HG02588 (cell line): ENCODE results near the gene KCNIP1.

ENCODE experiments used
- ATAC-seq: cut with Tn5 transposase; IDR thresholded peaks from one replicate; pipeline ENCODE4 v1.9.1; 2021; ENCODE audit warnings: mild to moderate bottlenecking, moderate library complexity; ENCODE audit not compliant: unreplicated experiment

The KCNIP1 gene

GRCh38 chr5:170503990-170504596 is at the start of gene KCNIP1:
Gene KCNIP1 (plus strand): TSS chr5:170504020.
- no peak for ATAC-seq

GRCh38 chr5:170463426-170463825 is 40.4 kb upstream of the KCNIP1 start:
- no peak for ATAC-seq

- no peak for ATAC-seq
These were observed 39.3 kb upstream of the KCNIP1 start for GRCh38 chr5:170464280-170465127.

- ATAC-seq: no peak
These were observed 37.3 kb upstream of the KCNIP1 start for GRCh38 chr5:170466553-170466952.

DNA sequence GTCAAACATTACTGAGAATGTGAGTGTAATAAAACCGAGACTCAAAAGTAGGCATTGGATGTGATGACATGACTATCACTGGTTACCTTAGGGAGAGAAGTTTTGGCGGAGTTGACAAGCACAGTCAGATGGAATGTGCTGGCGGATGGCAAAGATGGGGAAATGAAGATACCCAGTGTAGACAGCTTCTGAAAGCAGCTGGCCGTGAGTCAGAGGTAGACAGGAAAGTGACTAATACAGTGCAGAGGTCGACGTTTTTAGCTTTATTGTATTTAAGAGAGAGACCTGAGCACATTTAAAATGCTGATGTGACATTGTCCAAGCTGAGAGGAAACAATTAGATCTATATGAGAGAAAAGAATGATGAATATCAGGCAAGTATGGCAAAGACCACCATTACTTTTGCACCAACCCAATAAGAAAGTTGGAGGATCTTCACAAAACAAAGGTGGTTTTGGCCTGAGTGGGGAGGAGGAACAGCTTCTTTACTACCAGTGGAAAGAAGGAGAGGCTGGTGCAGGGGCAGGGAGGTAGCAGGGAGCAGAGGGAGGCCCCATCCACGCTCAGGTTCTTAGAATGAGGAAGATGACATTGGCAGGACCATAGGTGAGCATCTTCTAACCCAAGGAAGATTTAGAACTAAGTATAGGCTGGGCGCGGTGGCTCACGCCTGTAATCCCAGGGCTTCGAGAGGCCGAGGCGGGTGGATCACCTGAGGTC is 36.7 kb upstream of the KCNIP1 start:
- ATAC-seq: no peak

- no peak for ATAC-seq
These were observed 35.1 kb upstream of the KCNIP1 start for GRCh38 chr5:170468633-170469285.

- ATAC-seq: no peak
These were observed 34.4 kb upstream of the KCNIP1 start for GRCh38 chr5:170469414-170469813.

GRCh38 chr5:170470275-170470674 is 33.5 kb upstream of the KCNIP1 start:
- no peak for ATAC-seq

GRCh38 chr5:170470808-170471404 is 32.9 kb upstream of the KCNIP1 start:
- no peak for ATAC-seq

DNA sequence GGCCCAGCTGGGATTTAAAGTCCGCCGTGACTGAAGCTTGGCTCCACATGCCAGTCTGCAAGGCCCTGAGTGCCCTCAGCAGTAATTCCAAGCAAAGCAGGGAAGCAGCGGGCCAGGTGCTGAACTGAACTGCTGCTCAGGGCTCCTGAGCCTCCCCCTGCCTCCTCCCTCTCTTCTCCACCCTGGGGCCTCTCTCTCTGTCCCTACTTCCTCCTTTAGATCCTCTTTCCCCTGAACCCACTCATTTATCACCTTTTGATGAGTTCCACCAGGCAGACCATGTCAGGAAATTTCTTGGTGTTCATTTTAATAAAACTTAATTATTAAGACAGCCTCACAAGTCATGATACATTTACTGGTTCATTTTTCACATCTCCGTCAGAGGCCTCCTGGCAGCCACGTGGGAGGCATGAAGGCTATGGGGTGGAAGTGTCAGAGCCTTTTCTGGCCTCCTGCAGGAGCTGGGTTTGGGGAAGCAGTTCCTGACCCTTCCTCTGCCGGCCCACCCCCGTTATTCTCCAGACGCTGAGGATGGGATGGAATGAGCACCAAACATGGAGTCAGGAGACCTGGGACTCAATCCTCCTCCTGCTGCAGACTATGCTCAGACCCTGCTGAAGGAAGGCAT is 32.2 kb upstream of the KCNIP1 start:
- ATAC-seq: no peak

DNA sequence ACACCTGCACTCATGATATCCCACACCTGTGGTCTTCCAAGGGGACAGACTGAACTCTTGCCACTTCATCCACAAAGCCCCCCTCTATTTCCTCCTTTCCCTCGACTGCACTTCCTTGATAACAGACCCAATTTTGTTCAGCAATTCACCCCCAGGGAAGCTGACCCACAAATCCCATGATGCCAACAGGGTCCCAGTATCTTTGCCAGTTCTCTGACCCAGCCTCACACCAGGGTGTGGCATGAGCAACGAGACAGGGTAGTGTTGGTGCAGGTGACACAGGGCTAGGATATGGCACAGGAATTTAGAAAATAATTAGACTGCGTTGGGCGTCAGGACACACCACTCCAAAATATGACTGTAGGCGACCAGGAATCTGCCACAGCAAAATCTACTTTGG is 30.2 kb upstream of the KCNIP1 start:
- ATAC-seq: no peak

DNA sequence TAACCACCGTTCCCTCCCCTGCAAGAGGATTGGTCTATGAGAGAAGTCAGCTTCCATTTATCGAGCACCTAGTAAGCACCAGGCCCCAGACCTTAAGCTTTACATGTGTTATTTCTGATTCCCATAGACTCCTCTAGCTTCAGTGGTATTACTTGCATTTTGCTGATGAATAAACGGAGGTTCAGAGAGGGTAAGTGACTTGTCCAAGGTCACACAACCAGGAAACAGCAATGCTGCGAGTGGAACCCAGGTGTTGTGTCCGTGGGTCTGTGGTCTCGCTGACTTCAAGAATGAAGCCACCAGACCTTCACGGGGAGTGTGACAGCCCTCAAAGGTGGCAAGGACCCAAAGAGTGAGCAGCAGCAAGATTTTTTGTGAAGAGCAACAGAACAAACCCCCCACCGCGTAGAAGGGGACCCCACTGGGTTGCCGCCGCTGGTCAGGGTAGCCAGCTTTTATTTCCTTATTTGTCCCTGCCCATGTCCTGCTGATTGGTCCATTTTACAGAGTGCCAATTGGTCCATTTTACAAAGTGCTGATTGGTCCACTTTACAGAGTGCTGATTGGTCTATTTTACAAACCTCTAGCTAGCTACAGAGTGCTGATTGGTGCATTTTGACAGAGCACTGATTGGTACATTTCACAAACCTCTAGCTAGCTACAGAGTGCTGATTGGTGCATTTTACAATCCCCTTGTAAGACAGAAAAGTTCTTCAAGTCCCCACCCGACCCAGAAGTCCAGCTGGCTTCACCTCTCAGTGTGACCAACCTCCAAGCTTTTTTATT is 29.1 kb upstream of the KCNIP1 start:
- no peak for ATAC-seq

DNA sequence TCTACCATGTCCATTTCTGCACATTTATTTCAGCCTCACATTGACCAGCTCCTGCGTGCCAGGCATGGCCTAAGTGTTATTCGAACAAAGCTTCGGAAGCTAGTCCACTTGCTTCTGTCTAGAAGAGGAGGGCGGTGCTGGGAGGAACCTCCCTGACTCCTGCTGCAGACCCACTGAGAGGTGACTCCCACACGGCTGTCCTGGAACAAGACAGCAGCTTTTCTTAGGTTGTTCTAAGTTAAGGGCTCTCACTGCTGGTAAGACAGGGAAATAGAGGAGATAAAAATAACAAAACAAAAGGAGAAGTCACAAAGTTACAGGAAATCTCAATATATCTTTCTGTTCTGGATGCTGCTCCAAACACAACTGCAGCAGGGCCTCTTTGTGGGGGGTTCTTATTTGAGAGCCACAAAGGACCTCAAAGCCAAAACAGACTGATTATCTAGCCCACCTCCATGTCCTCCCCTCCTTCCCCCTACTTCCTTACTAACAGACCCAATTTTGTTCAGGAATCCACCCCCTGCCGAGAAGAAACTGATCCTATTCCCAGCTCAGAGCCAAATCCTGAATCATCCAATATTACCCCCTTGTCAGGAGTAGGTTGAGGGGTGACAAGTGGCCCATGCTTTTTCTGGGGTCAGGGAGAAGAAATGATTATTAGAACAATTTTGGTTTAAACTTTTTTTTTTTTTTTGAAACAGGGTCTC is 28.4 kb upstream of the KCNIP1 start:
- no peak for ATAC-seq

DNA sequence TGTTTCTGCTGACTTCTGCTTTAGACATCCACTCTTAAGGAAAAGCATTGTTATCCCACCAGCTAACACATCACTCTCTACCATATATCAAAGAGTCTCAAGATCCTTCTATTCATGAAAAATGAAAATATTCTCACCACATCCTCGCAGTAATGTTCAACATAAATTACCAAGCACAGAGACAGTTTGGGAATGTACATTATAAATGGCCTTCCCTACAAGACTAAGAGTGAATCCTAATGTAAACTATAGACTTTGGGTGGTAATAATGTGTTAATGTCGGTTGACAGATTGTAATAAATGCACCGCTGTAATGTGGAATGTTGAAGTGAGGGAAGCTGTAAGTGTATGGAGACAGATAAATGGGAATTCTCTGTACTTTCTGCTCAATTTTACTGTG is 27.1 kb upstream of the KCNIP1 start:
- no peak for ATAC-seq

- ATAC-seq: no peak
These were observed 25.9 kb upstream of the KCNIP1 start for GRCh38 chr5:170477906-170478305.

GRCh38 chr5:170478306-170478705 is 25.5 kb upstream of the KCNIP1 start:
- no peak for ATAC-seq

DNA sequence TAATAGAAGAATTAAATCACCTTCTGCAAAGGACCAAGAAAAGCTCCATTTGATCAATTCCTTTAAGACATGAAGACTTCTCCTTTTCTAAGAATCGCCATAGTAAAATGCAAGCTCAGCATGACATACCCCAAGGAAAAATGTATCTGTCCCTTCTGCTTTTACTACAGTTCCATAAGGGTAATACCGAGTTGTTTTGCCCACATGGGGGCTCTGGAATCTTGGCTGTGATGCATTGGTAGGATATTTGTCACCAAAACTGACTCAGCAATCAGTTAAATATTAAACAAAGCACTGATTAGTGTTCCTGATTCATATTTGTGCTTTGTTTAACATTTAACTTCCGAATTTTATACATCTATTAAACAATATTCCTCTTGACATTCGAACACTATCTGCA is 24.3 kb upstream of the KCNIP1 start:
- ATAC-seq: no peak

GRCh38 chr5:170480260-170480659 is 23.6 kb upstream of the KCNIP1 start:
- ATAC-seq: no peak

DNA sequence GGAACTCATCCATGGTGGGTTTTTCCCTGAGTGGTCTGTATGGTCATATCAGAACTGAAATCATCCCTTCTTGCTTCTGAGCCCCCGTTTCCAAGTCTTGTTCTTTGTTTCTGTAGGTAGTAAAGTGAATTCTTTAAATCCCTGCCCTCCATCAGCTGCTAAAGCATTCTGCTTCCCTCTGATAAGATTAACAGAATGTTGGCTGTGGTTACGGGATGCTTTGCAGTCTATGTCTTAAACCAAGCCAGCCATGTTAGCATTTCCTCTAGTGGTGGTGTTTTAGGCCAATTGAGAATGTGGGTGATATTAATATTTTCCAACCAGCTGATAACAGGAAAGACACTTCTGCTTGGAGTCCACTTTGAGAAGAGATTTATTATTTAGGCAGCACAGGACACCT is 22.0 kb upstream of the KCNIP1 start:
- ATAC-seq: no peak
